Rectal smooth muscle tissue (tissue), 1 donor: ENCODE results near the gene GMFB.
"Not testable (repeated sequence)": the region's sequence is repeated elsewhere in the genome, so short reads cannot be mapped to it uniquely, and the experiment has no call there.

Experiments used
- H3K27ac ChIP-seq: one replicate; pipeline ENCODE4 v1.7.0; 2013; ENCODE audit warnings: low read depth, low read length, inconsistent platforms
- H3K27me3 ChIP-seq: one replicate; pipeline ENCODE4 v1.7.0; 2013; ENCODE audit warnings: low read length; ENCODE audit not compliant: control insufficient read depth, insufficient read depth
- H3K36me3 ChIP-seq: one replicate; pipeline ENCODE4 v1.7.0; 2013; ENCODE audit warnings: low read length; ENCODE audit not compliant: control insufficient read depth, insufficient read depth
- H3K4me1 ChIP-seq: one replicate; pipeline ENCODE4 v1.7.0; 2013; ENCODE audit warnings: low read length; ENCODE audit not compliant: control insufficient read depth, insufficient read depth
- H3K4me3 ChIP-seq: one replicate; pipeline ENCODE4 v1.7.0; 2013; ENCODE audit warnings: low read length
- H3K9ac ChIP-seq: one replicate; pipeline ENCODE4 v1.7.0; 2013; ENCODE audit warnings: low read length

Gene GMFB

DNA sequence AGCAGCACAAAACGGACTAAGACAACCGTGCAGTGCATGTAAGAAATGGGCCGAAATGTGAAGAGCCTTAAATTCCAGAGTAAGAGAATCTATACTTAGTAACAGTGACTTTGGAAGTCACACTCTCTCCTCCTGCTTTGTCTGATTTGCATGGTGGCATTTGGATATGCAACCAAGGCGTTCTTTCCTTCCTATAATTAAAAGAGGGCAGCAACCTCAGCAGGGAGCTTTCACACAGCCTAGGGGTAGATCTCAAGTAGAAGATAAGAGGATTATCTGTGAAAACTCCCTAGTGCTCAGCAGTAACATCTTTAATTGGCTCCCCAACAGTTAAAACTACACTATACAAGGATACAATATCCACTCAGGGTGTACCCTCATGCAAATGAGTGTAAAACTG is 16.5 kb downstream of the GMFB start:
- H3K27me3 ChIP-seq = no peaks in the 10 kb centered on the region
- no peaks in the 10 kb centered on the region for H3K4me1 ChIP-seq
- H3K9ac ChIP-seq = no peak overlapping the region
- H3K4me3 ChIP-seq = no peak overlapping the region
- H3K36me3 ChIP-seq = no peaks in the 10 kb centered on the region
- no peak overlapping the region for H3K27ac ChIP-seq

DNA sequence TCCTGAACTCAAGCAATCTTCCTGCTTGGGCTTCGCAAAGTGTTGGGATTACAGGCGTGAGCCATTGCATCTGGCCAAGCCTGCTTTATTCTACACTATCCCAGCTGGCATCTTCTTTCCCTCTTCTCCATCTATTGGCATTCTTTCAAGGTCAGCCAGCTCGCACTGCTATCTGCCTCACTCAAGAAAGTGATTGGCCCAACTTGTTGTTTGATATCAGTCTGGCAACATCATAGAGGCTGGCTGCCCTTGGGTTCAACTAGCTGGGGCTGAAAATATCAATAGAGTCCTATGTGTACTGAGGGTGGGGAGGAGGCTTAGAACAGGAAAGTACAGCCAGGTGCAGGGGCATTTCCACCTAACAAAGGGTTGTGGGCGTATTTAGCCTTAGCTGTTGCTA is 17.1 kb downstream of the GMFB start:
- no peaks in the 10 kb centered on the region for H3K27me3 ChIP-seq

DNA sequence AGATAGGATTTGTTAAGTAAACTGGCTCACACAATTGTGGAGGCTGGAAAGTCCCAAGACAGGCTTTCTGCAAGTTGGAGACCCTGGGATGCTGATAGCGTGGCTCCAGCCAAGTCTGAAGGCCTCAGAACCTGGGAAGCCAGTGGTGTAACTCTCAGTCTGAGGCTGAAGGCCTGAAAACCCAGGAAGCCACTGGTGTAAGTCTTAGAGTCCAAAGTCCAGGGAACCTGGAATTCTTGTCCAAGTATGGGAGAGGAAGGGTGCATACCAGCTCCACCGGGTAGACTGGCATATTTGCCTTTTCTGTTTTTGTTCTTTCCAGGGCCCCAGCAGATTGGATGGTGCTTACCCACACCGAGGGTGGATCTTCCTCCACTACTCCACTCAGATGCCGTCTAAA is 18.1 kb downstream of the GMFB start:
- Histone ChIP-seq H3K9ac (no peak overlapping the region), H3K36me3 (no peaks in the 10 kb centered on the region), H3K4me3 (no peak overlapping the region), H3K4me1 (no peaks in the 10 kb centered on the region), H3K27ac (no peak overlapping the region), H3K27me3 (no peaks in the 10 kb centered on the region)

More for the DNA sequence above, 17.1 kb downstream of the GMFB start:
- no peaks in the 10 kb centered on the region for H3K4me1 ChIP-seq
- H3K4me3 ChIP-seq = no peak overlapping the region
- no peak overlapping the region for H3K27ac ChIP-seq
- no peaks in the 10 kb centered on the region for H3K36me3 ChIP-seq
- H3K9ac ChIP-seq = no peak overlapping the region

- Histone ChIP-seq H3K4me3 (no peak overlapping the region), H3K9ac (no peak overlapping the region), H3K27ac (no peak overlapping the region), H3K27me3 (no peaks in the 10 kb centered on the region), H3K36me3 (no peaks in the 10 kb centered on the region), H3K4me1 (no peaks in the 10 kb centered on the region)
Observed at GRCh38 chr14:54467280-54467679, 21.5 kb downstream of the GMFB start.

DNA sequence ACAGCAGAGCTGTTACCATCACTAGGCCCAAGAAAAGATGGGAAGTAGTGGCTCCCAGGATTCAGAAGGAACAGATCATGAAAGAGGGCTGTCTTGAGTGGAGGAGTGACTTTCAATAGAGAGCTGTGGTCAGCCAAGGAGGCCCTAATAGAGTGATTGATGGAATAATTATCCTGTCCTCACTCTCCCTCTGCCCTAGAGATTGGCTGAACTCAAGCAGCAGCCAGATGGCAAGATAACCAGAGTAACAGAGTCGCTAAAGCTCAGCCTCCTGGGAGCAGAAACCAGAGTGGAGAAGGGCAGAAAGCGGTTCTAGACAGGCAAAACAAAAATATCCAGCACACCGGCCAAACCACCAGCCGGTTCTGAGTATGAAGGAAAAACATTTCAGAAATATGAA is 23.1 kb downstream of the GMFB start:
- H3K9ac ChIP-seq = no peak overlapping the region
- no peak overlapping the region for H3K27ac ChIP-seq
- H3K27me3 ChIP-seq = no peaks in the 10 kb centered on the region
- H3K4me3 ChIP-seq = no peak overlapping the region
- no peaks in the 10 kb centered on the region for H3K36me3 ChIP-seq
- no peaks in the 10 kb centered on the region for H3K4me1 ChIP-seq

- H3K27me3 ChIP-seq = no peaks in the 10 kb centered on the region
- H3K27ac ChIP-seq = no peak overlapping the region
- no peak overlapping the region for H3K4me3 ChIP-seq
- no peaks in the 10 kb centered on the region for H3K4me1 ChIP-seq
- H3K9ac ChIP-seq = no peak overlapping the region
- no peaks in the 10 kb centered on the region for H3K36me3 ChIP-seq
Observed at GRCh38 chr14:54462048-54462447, 26.7 kb downstream of the GMFB start.

- no peaks in the 10 kb centered on the region for H3K36me3 ChIP-seq
- no peak overlapping the region for H3K27ac ChIP-seq
- H3K4me1 ChIP-seq = no peaks in the 10 kb centered on the region
- no peak overlapping the region for H3K4me3 ChIP-seq
- no peak overlapping the region for H3K9ac ChIP-seq
- H3K27me3 ChIP-seq = no peaks in the 10 kb centered on the region
Observed at GRCh38 chr14:54459106-54459505, 29.7 kb downstream of the GMFB start.

GRCh38 chr14:54458536-54458935 is 30.2 kb downstream of the GMFB start:
- not testable (repeated sequence) for H3K27me3 ChIP-seq, H3K9ac ChIP-seq, H3K4me3 ChIP-seq, H3K4me1 ChIP-seq, H3K36me3 ChIP-seq, H3K27ac ChIP-seq

DNA sequence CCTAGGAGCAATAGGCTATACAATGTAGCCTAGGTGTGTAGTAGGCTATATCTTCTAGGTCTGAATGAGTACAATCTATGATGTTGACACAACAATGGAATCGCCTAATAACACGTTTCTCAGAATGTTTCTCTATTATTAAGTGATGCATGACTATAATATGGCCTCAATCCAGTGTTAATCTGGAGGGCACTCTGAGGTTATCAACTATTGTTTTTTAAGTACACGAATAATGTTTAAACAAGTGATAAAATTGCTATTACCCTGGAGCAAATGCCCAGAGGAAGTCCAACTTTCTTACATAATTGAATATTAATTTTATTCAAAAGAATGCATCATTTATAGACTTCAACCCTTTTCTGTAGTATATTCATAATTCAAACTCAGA is 31.2 kb downstream of the GMFB start:
- no peak overlapping the region for H3K9ac ChIP-seq
- no peaks in the 10 kb centered on the region for H3K36me3 ChIP-seq
- no peaks in the 10 kb centered on the region for H3K4me1 ChIP-seq
- no peaks in the 10 kb centered on the region for H3K27me3 ChIP-seq
- H3K27ac ChIP-seq = no peak overlapping the region
- H3K4me3 ChIP-seq = no peak overlapping the region

DNA sequence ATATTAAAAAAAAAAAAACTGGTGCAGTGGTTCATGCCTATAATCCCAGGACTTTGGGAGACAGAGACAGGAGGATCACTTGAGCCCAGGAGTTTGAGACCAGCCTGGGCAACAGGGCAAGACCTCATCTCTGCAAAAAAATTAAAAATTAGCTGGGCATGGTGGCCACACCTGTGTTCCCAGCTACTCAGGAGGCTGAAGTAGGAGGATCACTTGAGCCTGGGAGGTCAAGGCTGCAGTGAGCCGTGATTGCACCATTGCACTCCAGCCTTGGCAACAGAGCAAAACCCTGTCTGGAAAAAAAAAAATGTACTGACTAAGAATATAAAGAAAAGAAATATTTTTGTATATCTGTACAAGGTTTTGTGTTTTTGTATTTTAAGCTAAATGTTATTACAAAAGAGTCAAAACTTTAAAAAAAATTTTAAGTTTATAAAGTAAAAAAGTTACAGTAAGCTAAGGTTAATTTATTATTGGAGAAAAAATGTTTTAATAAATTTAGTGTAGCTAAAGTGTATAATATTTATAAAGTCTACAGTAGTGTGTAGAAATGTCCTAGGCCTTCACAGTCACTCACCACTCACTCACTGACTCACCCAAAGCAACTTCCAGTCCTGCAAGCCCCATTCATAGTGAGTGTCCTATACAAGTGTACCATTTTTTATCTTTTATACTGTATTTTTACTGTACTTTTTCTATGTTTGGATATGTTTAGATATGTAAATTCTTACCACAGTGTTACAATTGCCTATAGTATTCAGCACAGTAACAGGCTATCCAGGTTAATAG is 31.8 kb downstream of the GMFB start:
- H3K4me1 ChIP-seq, H3K27ac ChIP-seq, H3K27me3 ChIP-seq, H3K4me3 ChIP-seq, H3K36me3 ChIP-seq, H3K9ac ChIP-seq: not testable (repeated sequence)

DNA sequence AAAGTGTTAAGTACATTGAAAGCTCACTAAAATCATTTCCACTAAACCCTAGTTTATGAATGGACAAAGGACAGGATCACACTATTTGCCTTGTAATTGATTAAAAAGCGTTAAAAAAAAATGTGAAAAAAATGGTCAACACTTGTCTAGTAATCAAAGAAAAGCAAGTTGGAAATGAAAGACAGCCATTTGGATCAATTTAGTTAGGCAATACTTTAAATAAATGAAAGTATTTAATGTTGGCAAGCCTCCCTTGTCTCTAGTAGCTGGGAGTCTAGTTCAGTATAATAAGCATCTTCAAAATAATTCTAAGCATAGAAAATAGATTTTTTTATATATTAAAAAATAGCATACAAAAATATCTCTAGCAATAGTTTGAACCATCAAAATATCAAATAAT is 33.4 kb downstream of the GMFB start:
- Histone ChIP-seq H3K4me3 (no peak overlapping the region), H3K27me3 (no peaks in the 10 kb centered on the region)

DNA sequence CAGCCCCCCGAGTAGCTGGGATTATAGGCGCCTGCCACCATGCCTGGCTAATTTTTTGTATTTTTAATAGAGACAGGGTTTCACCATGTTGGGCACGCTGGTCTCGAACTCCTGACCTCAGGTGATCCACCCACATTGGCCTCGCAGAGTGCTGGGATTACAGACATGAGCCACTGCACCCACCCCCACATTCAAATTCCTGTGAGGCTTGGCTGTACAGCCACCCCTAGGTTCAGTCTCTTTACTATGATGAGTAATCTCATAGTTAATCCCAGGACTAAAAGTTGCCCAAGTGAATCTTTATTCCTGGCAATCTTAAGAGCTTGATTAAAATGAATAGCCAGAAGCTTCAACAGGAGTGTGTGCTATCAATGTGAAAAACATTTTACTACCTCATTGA is 34.8 kb downstream of the GMFB start:
- not testable (repeated sequence) for H3K36me3 ChIP-seq, H3K27me3 ChIP-seq, H3K9ac ChIP-seq, H3K4me1 ChIP-seq, H3K27ac ChIP-seq, H3K4me3 ChIP-seq

More for the DNA sequence above, 33.4 kb downstream of the GMFB start:
- Histone ChIP-seq H3K9ac (no peak overlapping the region), H3K4me1 (no peaks in the 10 kb centered on the region), H3K27ac (no peak overlapping the region), H3K36me3 (no peaks in the 10 kb centered on the region)

DNA sequence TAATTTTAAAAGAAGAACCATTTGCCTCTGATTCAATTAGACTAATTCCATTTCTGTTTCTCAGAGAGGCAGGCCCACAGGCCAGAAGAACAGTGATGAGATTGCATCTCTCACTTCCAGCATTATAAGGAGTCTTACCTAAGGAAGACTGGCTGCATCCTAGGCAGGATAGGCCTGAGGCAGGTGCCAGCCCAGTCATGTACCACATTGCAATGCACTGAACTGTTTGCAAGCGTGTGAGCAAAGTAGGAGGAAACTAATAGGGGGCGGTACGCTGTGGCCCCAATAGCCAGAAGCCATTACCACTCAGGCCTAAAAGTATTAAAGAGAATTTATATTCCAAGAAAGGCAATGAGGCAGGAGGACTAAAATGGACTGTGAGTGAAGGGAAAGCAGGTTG is 35.5 kb downstream of the GMFB start:
- Histone ChIP-seq H3K27ac (no peak overlapping the region), H3K36me3 (no peaks in the 10 kb centered on the region), H3K9ac (no peak overlapping the region), H3K4me3 (no peak overlapping the region), H3K4me1 (no peaks in the 10 kb centered on the region), H3K27me3 (no peaks in the 10 kb centered on the region)
